ENCODE measurements around the gene CYB5R3.
A peak's percentile ranks its signal among the peaks of the same experiment; 100 is the strongest.

CYB5R3 gene

GRCh38 chr22:42693763-42694683 lies 44.8 kb upstream of the CYB5R3 start:
- Histone ChIP-seq H3K27ac (no peak overlapping the region), H3K4me1 (ENCODE audit: low read depth, poor library complexity, severe bottlenecking) (no peaks in the 10 kb centered on the region), H2AFZ (ENCODE audit: low read depth) (no peak overlapping the region), H3K27me3 (ENCODE audit: insufficient read depth, low read depth) (no peaks in the 10 kb centered on the region), H3K4me3 (IDR thresholded peaks at IDR 0.05; ENCODE audit: insufficient read depth, low read depth, low read length) (no peak overlapping the region), H3K36me3 (ENCODE audit: insufficient read depth) (no peaks in the 10 kb centered on the region), H3K9ac (no peak overlapping the region), H3K79me2 (ENCODE audit: insufficient read depth, low read depth) (no peaks in the 10 kb centered on the region), H3K4me2 (no peak overlapping the region), H4K20me1 (ENCODE audit: insufficient read depth) (no peaks in the 10 kb centered on the region)
- no peak for TF ChIP-seq CTCF (conservative IDR thresholded peaks at IDR 0.05; ENCODE audit: low read depth, low read length)

GRCh38 chr22:42693055-42693762 lies 44.0 kb upstream of the CYB5R3 start:
- Histone ChIP-seq H3K27me3 (ENCODE audit: insufficient read depth, low read depth) (no peaks in the 10 kb centered on the region), H3K27ac (no peak overlapping the region), H3K4me3 (IDR thresholded peaks at IDR 0.05; ENCODE audit: insufficient read depth, low read depth, low read length) (no peak overlapping the region), H3K79me2 (ENCODE audit: insufficient read depth, low read depth) (no peaks in the 10 kb centered on the region), H4K20me1 (ENCODE audit: insufficient read depth) (no peaks in the 10 kb centered on the region), H3K36me3 (ENCODE audit: insufficient read depth) (no peaks in the 10 kb centered on the region), H3K9ac (no peak overlapping the region), H3K4me1 (ENCODE audit: low read depth, poor library complexity, severe bottlenecking) (no peaks in the 10 kb centered on the region), H3K4me2 (no peak overlapping the region), H2AFZ (ENCODE audit: low read depth) (no peak overlapping the region)
- TF ChIP-seq CTCF (conservative IDR thresholded peaks at IDR 0.05; ENCODE audit: low read depth, low read length): no peak

- H3K27me3 ChIP-seq (ENCODE audit: insufficient read depth, low read depth): no peaks in the 10 kb centered on the region
- H3K79me2 ChIP-seq (ENCODE audit: insufficient read depth, low read depth): no peaks in the 10 kb centered on the region
- no peak overlapping the region for H3K4me3 ChIP-seq (IDR thresholded peaks at IDR 0.05; ENCODE audit: insufficient read depth, low read depth, low read length)
- H3K27ac ChIP-seq: no peak overlapping the region
- H2AFZ ChIP-seq (ENCODE audit: low read depth): no peak overlapping the region
- H3K9ac ChIP-seq: no peak overlapping the region
- H4K20me1 ChIP-seq (ENCODE audit: insufficient read depth): no peaks in the 10 kb centered on the region
- TF ChIP-seq CTCF (conservative IDR thresholded peaks at IDR 0.05; ENCODE audit: low read depth, low read length): 0 out of 2 replicates have a peak, but pooled peaks have one; percentile 11
- no peak overlapping the region for H3K4me2 ChIP-seq
- no peaks in the 10 kb centered on the region for H3K36me3 ChIP-seq (ENCODE audit: insufficient read depth)
- H3K4me1 ChIP-seq (ENCODE audit: low read depth, poor library complexity, severe bottlenecking): no peaks in the 10 kb centered on the region
Observed at GRCh38 chr22:42692239-42693054, 43.3 kb upstream of the CYB5R3 start.

GRCh38 chr22:42691440-42691839 lies 42.2 kb upstream of the CYB5R3 start:
- no peak overlapping the region for H3K4me3 ChIP-seq (IDR thresholded peaks at IDR 0.05; ENCODE audit: insufficient read depth, low read depth, low read length)
- H3K9ac ChIP-seq: no peak overlapping the region
- no peaks in the 10 kb centered on the region for H3K79me2 ChIP-seq (ENCODE audit: insufficient read depth, low read depth)
- H3K36me3 ChIP-seq (ENCODE audit: insufficient read depth): no peaks in the 10 kb centered on the region
- peaks cover 6% of the 10 kb centered on the region for H3K4me1 ChIP-seq (ENCODE audit: low read depth, poor library complexity, severe bottlenecking)
- H3K4me2 ChIP-seq: no peak overlapping the region
- H3K27ac ChIP-seq: no peak overlapping the region
- no peak for TF ChIP-seq CTCF (conservative IDR thresholded peaks at IDR 0.05; ENCODE audit: low read depth, low read length)
- H4K20me1 ChIP-seq (ENCODE audit: insufficient read depth): no peaks in the 10 kb centered on the region
- no peaks in the 10 kb centered on the region for H3K27me3 ChIP-seq (ENCODE audit: insufficient read depth, low read depth)
- H2AFZ ChIP-seq (ENCODE audit: low read depth): no peak overlapping the region
